ENCODE results near the gene GLIS1. TPM values are rescaled to one million over a fixed set of nuclear protein-coding genes. Genes with fewer than 3 reads are reported as not detected.
A peak's percentile ranks its signal among the peaks of the same experiment; 100 is the strongest.

GLIS1 gene
- total and polyA plus RNA-seq, 2 experiments from 2014 or later: 0.26 to 0.31 TPM

DNA sequence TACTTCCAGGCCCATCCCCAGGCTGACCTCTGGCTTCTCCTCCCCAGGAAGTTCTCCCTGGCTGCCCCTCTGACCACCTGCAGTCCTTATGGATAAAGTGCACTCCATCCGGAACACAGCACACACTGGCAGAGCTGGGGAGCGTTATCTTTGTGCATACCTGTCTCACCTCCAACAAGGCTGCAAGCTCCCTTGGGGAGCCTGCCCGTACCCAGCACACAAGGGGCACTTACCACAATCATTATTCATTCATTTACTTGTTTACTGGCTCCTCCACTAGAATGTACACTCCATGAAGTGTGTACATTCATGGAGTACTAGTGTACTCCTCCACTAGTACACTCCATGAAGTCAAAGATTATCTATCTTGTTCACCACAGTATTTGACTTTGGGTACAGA is 30.3 kb downstream of the GLIS1 start (continued):
- TF ChIP-seq, protein P1, sequence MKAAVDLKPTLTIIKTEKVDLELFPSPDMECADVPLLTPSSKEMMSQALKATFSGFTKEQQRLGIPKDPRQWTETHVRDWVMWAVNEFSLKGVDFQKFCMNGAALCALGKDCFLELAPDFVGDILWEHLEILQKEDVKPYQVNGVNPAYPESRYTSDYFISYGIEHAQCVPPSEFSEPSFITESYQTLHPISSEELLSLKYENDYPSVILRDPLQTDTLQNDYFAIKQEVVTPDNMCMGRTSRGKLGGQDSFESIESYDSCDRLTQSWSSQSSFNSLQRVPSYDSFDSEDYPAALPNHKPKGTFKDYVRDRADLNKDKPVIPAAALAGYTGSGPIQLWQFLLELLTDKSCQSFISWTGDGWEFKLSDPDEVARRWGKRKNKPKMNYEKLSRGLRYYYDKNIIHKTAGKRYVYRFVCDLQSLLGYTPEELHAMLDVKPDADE (IDR thresholded peaks at IDR 0.05): no peak
- no peak for TF ChIP-seq JUNB (IDR thresholded peaks at IDR 0.05; ENCODE audit: unreplicated experiment)
- TF ChIP-seq NANOG (IDR thresholded peaks at IDR 0.05; ENCODE audit: borderline replicate concordance): no peak
- no peak for TF ChIP-seq POLR2AphosphoS5 (IDR thresholded peaks at IDR 0.05; ENCODE audit: low read depth)
- TF ChIP-seq CREB1 (CRISPR knock-in tag; IDR thresholded peaks at IDR 0.05; ENCODE audit: low read depth): no peak
- no peak for TF ChIP-seq EZH2 (IDR thresholded peaks at IDR 0.05; ENCODE audit: low read depth, unreplicated experiment)

DNA sequence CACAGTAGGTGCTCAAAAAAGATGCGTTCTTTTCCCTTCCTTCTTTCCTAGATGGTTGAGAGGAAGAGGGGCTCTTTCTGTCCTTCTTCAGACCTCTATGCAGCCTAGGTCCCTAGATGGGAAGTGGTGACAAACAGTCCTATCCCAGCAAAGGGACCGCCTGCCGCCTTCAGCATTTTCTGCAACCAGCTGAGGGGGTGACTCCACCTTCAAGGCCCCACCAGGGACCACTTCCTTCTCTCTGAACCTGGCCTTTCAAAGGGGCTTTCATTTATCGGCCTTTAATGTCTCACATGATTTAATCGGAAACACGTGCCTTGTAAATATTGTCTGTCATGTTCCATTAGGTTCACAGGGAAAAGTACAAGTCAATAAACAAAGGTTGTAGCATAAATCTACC is 32.6 kb downstream of the GLIS1 start:
- Histone ChIP-seq H4K20me1 (replicated peaks; ENCODE audit: insufficient read depth) (no peaks in the 10 kb centered on the region), H3F3A (replicated peaks; ENCODE audit: low read depth) (peaks cover 13% of the 10 kb centered on the region; the same call in 1 of the 2 replicates), H3K79me2 (replicated peaks; ENCODE audit: insufficient read depth) (no peaks in the 10 kb centered on the region), H3K36me3 (ENCODE audit: insufficient read depth) (no peaks in the 10 kb centered on the region), H3K4me1 (ENCODE audit: insufficient read depth) (peaks cover 38% of the 10 kb centered on the region), H3K27me3 (ENCODE audit: insufficient read depth) (no peaks in the 10 kb centered on the region), H3K27ac (ENCODE audit: low read depth) (peak overlapping the region; percentile 41; the same call in 1 of the 2 replicates), H3K9me2 (ENCODE audit: insufficient read depth) (no peaks in the 10 kb centered on the region), H2AFZ (no peak overlapping the region), H3K4me2 (peak overlapping the region; percentile 34), H3K4me3 (no peak overlapping the region)
- ATAC-seq: no peak
- no peak for DNase-seq (ENCODE audit: low spot score)
- Mint-ChIP-seq H3K27me3 (ENCODE audit: insufficient read depth, low read depth, poor library complexity) (peaks cover 10% of the 10 kb centered on the region), H3K9me3 (no peaks in the 10 kb centered on the region; the same call in 2 of the 3 replicates), H3K4me1 (peaks cover 53% of the 10 kb centered on the region), H3K4me3 (peak overlapping the region; percentile 6; the same call in 1 of the 3 replicates), H3K36me3 (ENCODE audit: low read depth) (no peaks in the 10 kb centered on the region), H3K27ac (no peak overlapping the region)
- TF ChIP-seq EZH2phosphoT487 (IDR thresholded peaks at IDR 0.05; ENCODE audit: unreplicated experiment) (no peak), EZH2 (IDR thresholded peaks at IDR 0.05; ENCODE audit: low read depth, unreplicated experiment) (no peak), STAT1 (IDR thresholded peaks at IDR 0.05; ENCODE audit: unreplicated experiment) (no peak), NANOG (IDR thresholded peaks at IDR 0.05; ENCODE audit: borderline replicate concordance) (no peak), CREB1 (CRISPR knock-in tag; IDR thresholded peaks at IDR 0.05; ENCODE audit: low read depth) (no peak), JUNB (IDR thresholded peaks at IDR 0.05; ENCODE audit: unreplicated experiment) (no peak), POLR2AphosphoS5 (IDR thresholded peaks at IDR 0.05; ENCODE audit: low read depth) (no peak)
- TF ChIP-seq, protein P2, sequence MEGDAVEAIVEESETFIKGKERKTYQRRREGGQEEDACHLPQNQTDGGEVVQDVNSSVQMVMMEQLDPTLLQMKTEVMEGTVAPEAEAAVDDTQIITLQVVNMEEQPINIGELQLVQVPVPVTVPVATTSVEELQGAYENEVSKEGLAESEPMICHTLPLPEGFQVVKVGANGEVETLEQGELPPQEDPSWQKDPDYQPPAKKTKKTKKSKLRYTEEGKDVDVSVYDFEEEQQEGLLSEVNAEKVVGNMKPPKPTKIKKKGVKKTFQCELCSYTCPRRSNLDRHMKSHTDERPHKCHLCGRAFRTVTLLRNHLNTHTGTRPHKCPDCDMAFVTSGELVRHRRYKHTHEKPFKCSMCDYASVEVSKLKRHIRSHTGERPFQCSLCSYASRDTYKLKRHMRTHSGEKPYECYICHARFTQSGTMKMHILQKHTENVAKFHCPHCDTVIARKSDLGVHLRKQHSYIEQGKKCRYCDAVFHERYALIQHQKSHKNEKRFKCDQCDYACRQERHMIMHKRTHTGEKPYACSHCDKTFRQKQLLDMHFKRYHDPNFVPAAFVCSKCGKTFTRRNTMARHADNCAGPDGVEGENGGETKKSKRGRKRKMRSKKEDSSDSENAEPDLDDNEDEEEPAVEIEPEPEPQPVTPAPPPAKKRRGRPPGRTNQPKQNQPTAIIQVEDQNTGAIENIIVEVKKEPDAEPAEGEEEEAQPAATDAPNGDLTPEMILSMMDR (conservative IDR thresholded peaks at IDR 0.05; ENCODE audit: low read depth in 2 of 2): no peak
- TF ChIP-seq, protein P3, sequence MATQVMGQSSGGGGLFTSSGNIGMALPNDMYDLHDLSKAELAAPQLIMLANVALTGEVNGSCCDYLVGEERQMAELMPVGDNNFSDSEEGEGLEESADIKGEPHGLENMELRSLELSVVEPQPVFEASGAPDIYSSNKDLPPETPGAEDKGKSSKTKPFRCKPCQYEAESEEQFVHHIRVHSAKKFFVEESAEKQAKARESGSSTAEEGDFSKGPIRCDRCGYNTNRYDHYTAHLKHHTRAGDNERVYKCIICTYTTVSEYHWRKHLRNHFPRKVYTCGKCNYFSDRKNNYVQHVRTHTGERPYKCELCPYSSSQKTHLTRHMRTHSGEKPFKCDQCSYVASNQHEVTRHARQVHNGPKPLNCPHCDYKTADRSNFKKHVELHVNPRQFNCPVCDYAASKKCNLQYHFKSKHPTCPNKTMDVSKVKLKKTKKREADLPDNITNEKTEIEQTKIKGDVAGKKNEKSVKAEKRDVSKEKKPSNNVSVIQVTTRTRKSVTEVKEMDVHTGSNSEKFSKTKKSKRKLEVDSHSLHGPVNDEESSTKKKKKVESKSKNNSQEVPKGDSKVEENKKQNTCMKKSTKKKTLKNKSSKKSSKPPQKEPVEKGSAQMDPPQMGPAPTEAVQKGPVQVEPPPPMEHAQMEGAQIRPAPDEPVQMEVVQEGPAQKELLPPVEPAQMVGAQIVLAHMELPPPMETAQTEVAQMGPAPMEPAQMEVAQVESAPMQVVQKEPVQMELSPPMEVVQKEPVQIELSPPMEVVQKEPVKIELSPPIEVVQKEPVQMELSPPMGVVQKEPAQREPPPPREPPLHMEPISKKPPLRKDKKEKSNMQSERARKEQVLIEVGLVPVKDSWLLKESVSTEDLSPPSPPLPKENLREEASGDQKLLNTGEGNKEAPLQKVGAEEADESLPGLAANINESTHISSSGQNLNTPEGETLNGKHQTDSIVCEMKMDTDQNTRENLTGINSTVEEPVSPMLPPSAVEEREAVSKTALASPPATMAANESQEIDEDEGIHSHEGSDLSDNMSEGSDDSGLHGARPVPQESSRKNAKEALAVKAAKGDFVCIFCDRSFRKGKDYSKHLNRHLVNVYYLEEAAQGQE (IDR thresholded peaks at IDR 0.05; ENCODE audit: unreplicated experiment): no peak
- TF ChIP-seq, protein P4, sequence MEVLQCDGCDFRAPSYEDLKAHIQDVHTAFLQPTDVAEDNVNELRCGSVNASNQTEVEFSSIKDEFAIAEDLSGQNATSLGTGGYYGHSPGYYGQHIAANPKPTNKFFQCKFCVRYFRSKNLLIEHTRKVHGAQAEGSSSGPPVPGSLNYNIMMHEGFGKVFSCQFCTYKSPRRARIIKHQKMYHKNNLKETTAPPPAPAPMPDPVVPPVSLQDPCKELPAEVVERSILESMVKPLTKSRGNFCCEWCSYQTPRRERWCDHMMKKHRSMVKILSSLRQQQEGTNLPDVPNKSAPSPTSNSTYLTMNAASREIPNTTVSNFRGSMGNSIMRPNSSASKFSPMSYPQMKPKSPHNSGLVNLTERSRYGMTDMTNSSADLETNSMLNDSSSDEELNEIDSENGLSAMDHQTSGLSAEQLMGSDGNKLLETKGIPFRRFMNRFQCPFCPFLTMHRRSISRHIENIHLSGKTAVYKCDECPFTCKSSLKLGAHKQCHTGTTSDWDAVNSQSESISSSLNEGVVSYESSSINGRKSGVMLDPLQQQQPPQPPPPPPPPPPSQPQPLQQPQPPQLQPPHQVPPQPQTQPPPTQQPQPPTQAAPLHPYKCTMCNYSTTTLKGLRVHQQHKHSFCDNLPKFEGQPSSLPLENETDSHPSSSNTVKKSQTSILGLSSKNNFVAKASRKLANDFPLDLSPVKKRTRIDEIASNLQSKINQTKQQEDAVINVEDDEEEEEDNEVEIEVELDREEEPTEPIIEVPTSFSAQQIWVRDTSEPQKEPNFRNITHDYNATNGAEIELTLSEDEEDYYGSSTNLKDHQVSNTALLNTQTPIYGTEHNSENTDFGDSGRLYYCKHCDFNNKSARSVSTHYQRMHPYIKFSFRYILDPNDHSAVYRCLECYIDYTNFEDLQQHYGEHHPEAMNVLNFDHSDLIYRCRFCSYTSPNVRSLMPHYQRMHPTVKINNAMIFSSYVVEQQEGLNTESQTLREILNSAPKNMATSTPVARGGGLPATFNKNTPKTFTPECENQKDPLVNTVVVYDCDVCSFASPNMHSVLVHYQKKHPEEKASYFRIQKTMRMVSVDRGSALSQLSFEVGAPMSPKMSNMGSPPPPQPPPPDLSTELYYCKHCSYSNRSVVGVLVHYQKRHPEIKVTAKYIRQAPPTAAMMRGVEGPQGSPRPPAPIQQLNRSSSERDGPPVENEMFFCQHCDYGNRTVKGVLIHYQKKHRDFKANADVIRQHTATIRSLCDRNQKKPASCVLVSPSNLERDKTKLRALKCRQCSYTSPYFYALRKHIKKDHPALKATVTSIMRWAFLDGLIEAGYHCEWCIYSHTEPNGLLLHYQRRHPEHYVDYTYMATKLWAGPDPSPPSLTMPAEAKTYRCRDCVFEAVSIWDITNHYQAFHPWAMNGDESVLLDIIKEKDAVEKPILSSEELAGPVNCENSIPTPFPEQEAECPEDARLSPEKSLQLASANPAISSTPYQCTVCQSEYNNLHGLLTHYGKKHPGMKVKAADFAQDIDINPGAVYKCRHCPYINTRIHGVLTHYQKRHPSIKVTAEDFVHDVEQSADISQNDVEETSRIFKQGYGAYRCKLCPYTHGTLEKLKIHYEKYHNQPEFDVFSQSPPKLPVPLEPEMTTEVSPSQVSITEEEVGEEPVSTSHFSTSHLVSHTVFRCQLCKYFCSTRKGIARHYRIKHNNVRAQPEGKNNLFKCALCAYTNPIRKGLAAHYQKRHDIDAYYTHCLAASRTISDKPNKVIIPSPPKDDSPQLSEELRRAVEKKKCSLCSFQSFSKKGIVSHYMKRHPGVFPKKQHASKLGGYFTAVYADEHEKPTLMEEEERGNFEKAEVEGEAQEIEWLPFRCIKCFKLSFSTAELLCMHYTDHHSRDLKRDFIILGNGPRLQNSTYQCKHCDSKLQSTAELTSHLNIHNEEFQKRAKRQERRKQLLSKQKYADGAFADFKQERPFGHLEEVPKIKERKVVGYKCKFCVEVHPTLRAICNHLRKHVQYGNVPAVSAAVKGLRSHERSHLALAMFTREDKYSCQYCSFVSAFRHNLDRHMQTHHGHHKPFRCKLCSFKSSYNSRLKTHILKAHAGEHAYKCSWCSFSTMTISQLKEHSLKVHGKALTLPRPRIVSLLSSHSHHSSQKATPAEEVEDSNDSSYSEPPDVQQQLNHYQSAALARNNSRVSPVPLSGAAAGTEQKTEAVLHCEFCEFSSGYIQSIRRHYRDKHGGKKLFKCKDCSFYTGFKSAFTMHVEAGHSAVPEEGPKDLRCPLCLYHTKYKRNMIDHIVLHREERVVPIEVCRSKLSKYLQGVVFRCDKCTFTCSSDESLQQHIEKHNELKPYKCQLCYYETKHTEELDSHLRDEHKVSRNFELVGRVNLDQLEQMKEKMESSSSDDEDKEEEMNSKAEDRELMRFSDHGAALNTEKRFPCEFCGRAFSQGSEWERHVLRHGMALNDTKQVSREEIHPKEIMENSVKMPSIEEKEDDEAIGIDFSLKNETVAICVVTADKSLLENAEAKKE (CRISPR knock-in tag; IDR thresholded peaks at IDR 0.05): no peak

Measured in GM23338 (cell line).